Neutrophil (primary cell): ENCODE measurements around the gene VRTN.

Source experiments
- H3K27ac ChIP-seq: fragments of 200-600 bp; sonication (generic); 2 replicates; pipeline ENCODE4 v1.5.1; 2016; ENCODE audit warnings: mild to moderate bottlenecking, moderate library complexity
- H3K27me3 ChIP-seq: fragments of 200-600 bp; sonication (generic); 2 replicates; pipeline ENCODE4 v1.6.0; 2016; ENCODE audit warnings: mild to moderate bottlenecking
- H3K36me3 ChIP-seq: fragments of 200-600 bp; sonication (generic); 2 replicates; pipeline ENCODE4 v1.5.1; 2017
- H3K4me1 ChIP-seq, 2 experiments: fragments of 200-600 bp in 1 of 2; sonication (generic) in 1 of 2; 1 replicate in 1 of 2; 2 replicates in 1 of 2; pipeline versions ENCODE4 v1.5.1 to v1.6.1; 2013 to 2016; ENCODE audit warnings: low read depth in 1 of 2, low read length in 1 of 2, mild to moderate bottlenecking in 1 of 2, moderate library complexity in 1 of 2; ENCODE audit not compliant: control insufficient read depth in 1 of 2, insufficient read depth in 1 of 2
- H3K4me3 ChIP-seq, 2 experiments: fragments of 200-600 bp in 1 of 2; sonication (generic) in 1 of 2; 1 replicate in 1 of 2; 2 replicates in 1 of 2; pipeline ENCODE4 v1.5.1; 2013 to 2016; ENCODE audit warnings: low read depth in 1 of 2, low read length in 1 of 2, mild to moderate bottlenecking in 1 of 2, moderate library complexity in 1 of 2
- H3K9me3 ChIP-seq: fragments of 200-600 bp; sonication (generic); 2 replicates; pipeline ENCODE4 v1.5.1; 2016
- TF ChIP-seq, protein P1 (sequence below): fragments of 200-600 bp; sonication (generic); IDR thresholded peaks from 2 replicates; pipeline ENCODE4 v1.5.1; 2016; ENCODE audit warnings: antibody characterized with exemption

The VRTN gene

DNA sequence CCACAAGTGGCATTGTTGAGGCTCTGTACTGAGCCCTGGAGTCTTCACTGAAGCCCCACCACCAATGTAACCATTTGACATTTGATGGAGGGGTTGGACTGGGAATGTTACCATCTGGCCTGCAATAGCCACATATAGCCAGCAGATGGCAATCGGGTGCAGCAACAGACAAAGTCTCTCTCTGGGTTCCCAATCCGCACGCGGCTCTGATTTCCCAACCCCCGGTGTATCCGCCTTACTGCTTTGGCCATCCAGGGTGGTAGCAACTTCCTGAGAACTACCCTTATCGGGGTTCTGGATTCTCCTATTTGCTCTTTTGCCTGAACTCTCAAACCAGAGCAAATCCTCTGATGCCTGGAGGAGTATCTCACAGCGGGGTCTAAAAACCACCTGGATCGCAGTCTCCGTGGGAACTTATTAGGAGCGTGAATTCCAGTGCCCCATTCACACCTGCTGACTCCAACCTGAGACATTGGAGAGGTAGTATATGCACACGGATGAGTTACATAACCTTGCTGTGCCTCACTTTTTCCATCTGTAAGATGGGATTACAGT is 14.2 kb downstream of the VRTN start:
- H3K4me1 ChIP-seq, result no peaks in the 10 kb centered on the region
- no peak overlapping the region for H3K27ac ChIP-seq
- H3K9me3 ChIP-seq, result no peaks in the 10 kb centered on the region
- H3K27me3 ChIP-seq, result peaks cover 14% of the 10 kb centered on the region
- TF ChIP-seq, protein P1, sequence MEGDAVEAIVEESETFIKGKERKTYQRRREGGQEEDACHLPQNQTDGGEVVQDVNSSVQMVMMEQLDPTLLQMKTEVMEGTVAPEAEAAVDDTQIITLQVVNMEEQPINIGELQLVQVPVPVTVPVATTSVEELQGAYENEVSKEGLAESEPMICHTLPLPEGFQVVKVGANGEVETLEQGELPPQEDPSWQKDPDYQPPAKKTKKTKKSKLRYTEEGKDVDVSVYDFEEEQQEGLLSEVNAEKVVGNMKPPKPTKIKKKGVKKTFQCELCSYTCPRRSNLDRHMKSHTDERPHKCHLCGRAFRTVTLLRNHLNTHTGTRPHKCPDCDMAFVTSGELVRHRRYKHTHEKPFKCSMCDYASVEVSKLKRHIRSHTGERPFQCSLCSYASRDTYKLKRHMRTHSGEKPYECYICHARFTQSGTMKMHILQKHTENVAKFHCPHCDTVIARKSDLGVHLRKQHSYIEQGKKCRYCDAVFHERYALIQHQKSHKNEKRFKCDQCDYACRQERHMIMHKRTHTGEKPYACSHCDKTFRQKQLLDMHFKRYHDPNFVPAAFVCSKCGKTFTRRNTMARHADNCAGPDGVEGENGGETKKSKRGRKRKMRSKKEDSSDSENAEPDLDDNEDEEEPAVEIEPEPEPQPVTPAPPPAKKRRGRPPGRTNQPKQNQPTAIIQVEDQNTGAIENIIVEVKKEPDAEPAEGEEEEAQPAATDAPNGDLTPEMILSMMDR, result peak; percentile 76
- H3K4me3 ChIP-seq, result no peak overlapping the region
- no peaks in the 10 kb centered on the region for H3K36me3 ChIP-seq

DNA sequence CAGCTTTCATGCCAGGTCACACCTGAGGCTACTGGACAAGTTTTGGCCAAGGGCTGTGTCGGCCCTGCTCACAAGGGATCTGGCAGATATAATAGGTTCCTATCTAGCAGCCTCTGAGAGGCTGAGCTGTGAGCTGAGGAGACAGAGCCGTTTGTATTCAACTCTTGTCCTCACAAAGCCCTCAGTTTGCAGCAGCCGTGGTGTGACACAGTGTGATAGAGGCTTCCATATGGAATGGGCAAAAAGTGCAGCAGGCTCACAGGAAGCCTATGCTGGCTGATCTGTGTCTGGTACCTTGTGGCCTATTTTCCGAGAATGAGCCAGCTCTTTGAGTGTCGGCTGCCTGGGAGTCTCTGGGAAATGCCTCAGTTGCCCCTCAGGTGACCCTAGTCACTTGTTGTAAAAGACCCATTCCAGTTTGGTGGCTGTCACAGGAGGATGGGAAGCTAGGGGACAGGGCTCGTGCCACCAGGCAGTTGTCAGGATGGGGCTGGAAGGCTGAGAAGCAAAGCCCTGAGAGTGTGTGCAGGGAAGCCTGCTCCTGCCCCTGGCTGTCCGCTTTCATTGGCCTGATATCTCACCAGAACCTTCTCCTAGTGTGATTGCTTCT is 16.1 kb downstream of the VRTN start:
- Histone ChIP-seq H3K4me3 (no peak overlapping the region), H3K27ac (no peak overlapping the region), H3K36me3 (no peaks in the 10 kb centered on the region), H3K4me1 (no peaks in the 10 kb centered on the region), H3K9me3 (no peaks in the 10 kb centered on the region), H3K27me3 (peaks cover 14% of the 10 kb centered on the region)
- TF ChIP-seq, protein P1, result no peak

DNA sequence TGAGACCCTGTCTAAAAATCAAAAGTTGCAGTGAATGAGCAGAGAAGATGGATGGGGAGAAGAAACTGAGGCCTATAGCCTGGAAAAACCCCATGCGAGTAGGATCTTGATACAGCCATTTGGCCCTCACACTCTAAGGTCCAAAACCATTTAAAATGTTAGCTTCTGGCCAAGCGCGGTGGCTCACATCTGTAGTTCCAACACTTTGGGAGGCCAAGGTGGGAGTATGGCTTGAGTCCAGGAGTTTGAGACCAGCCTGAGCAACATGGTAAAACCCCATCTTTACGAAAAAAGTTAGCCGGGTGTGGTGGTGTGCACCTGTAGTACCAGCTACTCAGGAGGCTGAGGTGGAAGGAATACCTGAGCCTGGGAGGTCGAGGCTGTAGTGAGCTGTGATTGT is 19.8 kb downstream of the VRTN start:
- Histone ChIP-seq H3K4me1 (no peaks in the 10 kb centered on the region), H3K36me3 (no peaks in the 10 kb centered on the region), H3K4me3 (no peak overlapping the region), H3K9me3 (no peaks in the 10 kb centered on the region), H3K27me3 (peaks cover 11% of the 10 kb centered on the region), H3K27ac (no peak overlapping the region)
- TF ChIP-seq, protein P1, result no peak

DNA sequence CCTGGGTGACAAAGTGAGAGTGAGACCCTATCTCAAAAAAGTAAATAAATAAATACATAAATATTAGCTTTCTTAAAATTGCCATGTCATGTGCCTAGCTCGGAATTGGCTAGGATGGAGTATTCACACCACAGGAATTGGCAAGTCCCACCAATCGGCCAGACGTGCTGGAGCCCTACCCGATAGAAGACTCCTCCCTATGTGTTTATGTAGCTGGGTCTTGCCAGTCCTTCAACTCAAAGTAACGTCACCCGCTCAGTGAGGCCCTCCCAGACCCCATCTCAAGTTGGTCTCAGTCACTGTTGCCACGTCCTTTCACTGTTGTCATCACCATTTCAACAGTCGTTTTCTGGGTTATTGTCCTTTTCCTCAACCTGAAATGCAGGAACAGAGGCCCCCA is 20.2 kb downstream of the VRTN start:
- Histone ChIP-seq H3K36me3 (no peaks in the 10 kb centered on the region), H3K27ac (no peak overlapping the region), H3K27me3 (peaks cover 10% of the 10 kb centered on the region), H3K4me1 (no peaks in the 10 kb centered on the region), H3K4me3 (no peak overlapping the region), H3K9me3 (no peaks in the 10 kb centered on the region)
- TF ChIP-seq, protein P1, result no peak

DNA sequence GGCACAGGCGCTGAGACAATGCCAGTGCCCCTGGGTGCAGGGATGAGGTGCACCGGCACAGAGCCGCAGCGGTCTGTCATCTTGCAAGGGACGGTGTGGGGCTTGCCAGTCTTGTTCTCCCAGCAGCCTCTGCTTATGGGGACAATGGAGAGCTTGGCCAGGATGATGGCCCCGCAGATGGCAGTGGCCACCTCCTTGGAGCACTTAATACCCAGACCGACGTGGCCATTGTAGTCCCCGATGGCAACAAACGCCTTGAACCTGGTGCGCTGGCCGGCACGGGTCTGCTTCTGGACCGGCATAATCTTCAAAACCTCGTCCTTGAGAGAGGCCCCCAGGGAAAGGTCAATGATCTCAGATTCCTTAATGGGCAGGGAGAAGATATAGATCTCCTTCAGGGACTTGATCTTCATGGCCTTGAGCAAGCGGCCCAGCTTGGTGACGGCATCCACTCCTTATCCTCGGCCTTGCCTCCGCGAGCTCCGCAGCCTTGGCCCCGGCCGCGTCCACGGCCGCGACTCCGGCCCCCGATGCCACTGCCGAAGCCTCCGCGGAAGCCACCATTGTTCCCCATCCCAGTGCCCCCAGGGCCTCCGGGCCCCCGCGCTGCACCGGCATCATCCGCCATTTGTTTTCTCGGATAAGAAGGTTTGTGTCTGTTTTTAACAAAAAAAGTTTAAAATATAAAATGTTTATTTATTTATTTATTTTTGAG is 29.9 kb downstream of the VRTN start:
- no peaks in the 10 kb centered on the region for H3K36me3 ChIP-seq
- no peak overlapping the region for H3K4me3 ChIP-seq

More for the DNA sequence above, 29.9 kb downstream of the VRTN start:
- TF ChIP-seq, protein P1, result no peak
- no peak overlapping the region for H3K27ac ChIP-seq
- no peaks in the 10 kb centered on the region for H3K27me3 ChIP-seq
- no peaks in the 10 kb centered on the region for H3K4me1 ChIP-seq
- no peaks in the 10 kb centered on the region for H3K9me3 ChIP-seq
